Germinal center (tissue), 1 donor: ENCODE results near the gene APELA.
"Not testable (repeated sequence)": the region's sequence is repeated elsewhere in the genome, so short reads cannot be mapped to it uniquely, and the experiment has no call there.

Source experiments
- DNase-seq: peaks from one replicate; pipeline ENCODE4 v3.0.0; 2012; ENCODE audit warnings: mixed read lengths, low spot score

APELA gene

DNA sequence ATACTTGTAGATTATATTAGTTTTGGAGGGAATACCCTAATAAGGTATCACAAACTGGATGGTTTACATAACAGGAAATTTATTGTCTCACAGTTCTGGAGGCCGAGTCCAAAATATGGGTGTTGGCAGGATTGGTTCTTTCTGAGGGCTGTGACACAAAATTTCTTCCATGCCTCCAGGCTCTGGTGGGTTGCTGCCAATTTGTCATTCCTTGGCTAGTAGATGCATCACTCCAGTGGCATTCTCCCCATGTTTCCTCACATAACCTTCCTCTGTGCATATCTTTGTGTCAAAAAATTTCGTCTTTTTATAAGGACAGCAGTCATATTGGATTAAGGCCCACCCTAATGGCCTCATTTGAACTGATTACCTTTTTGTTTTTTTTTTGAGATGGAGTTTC, 49.3 kb downstream of the APELA start:
- DNase-seq = no peak

DNA sequence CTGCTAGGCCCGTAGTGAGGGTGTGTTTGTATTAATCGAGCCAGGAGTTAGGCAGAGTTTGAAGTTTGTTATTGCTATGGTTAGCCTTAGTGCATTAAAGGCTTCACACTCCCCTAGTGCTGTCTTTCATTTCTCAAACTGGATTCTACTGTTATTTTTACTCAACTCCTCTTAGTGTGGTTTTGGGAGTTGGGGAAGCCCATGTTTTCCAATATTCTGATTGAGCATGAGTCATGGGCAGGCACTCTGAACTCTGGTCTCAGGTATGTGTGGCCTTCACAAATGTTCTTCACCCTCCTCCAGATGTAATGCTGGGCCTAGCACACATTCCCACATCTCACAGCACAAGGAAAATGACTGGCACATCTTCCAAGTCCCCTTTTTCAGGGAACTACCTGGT, 50.1 kb downstream of the APELA start:
- DNase-seq = not testable (repeated sequence)

DNA sequence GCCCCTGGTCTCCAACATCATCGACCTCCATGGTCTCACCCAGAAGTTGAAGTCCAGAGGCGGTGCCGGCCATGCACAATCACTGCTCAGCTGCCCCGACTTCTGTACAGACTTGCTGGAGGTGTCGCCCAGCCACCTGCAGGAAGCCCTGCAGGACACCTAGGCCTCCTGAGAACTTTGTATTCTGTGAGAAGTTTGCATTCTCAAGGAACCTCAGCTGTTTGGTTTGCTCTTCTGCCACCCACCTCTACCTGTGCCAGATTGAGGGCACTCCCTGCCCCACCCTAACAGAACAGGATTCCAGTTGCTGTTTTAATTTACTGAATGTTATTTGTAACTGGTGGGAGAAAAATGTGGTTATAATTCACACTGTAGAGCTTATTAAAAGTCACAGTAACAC, 53.7 kb downstream of the APELA start:
- DNase-seq = no peak

DNA sequence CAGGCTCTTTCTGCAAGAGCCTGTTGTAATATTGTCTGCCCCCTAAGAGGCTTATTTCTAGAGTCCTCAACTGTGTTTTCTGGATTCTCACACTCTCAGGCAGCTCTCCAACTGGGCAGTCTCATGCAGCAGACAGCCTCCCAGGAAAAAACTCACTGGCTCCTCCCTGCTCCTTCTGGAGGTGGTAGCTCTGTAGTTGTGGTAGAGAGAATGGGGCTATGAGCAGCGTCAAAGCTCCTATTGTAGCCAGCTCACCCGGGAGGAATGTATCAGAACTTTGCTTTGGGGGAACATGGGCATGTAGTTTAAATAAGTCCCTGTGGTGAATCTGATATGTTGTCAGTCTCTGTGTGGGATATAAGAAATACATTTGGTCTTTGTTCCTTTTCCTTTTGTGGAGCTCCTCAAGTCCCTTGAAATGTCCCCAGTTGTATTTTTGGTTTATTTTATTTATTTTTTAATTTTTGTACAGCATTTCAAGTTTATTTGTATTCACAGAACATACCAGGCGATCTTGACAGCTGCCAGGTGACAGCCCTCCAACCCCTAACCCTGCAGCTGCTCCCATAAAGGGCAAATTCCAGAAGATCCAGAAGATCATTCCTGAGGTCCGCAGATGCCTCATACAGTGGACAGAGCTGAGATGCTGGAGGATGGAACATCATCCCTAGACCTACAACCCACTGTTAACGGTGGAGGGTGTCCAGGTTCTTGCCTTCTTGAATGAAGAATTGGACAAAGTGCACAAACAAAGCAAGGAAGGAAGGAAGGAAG, 54.8 kb downstream of the APELA start:
- DNase-seq = no peak

DNA sequence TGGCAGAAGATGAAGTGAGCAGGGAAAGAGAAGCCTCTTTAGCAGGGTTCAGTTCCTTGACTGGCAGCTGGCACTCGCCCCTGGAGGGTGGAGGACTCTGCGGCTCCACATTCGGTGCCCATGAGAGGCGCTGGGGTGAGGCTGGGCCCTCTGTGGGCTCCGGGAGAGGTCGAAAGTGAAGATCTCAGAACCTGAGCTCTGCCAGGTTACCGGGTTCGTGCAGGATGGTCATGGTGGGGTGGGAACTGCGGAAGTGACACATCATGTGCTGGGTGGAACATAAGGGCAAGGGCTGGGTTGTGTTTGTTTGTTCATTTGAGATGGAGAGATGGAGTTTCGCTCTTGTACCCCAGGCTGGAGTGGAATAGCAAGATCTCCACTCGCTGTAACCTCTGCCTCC, 56.3 kb downstream of the APELA start:
- DNase-seq = no peak

DNA sequence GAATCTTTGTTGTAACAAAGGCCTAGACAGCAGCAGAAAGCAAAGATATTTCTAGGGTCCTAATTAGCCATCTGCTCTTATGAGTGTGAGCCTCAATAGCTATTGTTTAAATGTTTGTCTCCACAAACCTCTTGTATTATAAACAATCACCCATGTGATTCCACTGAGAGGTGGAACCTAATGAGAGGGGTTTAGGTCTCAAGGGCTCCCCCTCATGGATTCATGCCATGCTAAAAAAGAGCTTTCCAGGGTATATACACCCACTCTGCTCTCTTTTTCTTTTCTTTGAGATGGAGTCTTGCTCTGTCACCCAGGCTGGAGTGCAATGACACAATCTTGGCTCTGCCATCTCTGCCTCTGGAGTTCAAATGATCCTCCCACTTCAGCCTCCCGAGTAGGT, 58.4 kb downstream of the APELA start:
- DNase-seq = no peak

DNA sequence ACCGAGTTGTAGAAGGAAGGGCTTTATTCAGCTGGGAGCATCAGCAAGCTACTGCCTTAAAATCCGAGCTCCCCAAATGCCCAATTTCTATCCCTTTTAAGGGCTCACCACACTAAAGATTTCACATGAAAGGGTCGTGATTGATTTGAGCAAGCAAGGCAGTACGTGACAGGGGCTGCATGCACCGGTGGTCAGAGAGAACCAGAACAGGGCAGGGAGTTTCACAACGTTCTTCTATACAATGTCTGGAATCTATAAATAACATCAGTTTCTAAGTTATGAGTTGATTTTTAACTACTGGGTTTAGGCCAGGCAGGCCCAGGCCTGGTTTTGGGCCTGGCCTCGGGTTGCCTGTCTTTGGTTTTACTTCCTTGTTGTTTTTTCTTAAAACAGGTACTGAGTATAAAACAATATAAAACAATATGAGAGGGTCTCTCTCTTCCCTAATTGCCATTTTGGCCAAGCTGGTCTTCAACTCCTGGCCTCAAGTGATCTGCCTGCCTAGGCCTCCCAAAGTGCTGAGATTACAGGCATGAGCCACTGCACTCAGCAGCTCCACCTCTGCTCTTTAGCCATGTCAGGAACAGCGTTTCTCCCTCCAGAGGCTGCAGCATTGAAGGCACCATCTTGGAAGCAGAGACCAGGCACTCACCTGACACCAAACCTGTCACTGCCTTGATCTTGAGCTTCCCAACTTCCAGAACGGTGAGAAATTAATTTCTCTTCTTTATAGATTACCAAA, 59.1 kb downstream of the APELA start:
- DNase-seq = not testable (repeated sequence)

DNA sequence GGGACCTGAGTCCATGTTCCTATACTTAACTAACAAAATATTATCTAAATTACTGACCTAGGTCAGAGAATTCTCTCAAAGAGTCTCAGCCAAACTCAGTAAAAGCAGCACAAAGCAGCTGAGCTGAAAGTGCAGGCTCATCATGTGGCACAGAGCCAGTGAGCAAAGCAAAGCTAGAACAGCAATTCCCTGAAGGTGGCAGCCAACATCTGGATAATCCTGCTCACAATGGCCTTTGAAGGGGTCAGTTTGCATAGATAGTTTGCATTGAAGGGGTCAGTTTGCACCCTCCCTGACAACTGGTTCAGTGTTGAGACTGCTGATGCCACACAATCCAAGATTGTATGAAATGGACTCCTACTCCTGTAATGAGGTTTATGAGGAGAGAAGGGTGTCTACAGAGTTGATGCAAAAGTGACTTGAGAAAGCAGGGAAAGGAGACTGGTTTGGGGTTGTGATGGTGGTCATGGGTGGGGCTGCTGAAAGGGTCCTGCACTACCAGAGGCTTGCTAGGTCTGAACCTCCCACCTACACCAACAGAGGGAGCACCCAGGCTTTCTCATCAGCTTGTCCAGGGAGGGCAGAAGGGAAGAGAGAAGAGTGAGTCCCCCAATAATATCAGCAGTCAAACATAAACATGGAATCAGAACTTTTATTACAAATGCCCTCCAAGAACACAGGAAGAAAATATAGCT, 60.7 kb downstream of the APELA start:
- DNase-seq = no peak

DNA sequence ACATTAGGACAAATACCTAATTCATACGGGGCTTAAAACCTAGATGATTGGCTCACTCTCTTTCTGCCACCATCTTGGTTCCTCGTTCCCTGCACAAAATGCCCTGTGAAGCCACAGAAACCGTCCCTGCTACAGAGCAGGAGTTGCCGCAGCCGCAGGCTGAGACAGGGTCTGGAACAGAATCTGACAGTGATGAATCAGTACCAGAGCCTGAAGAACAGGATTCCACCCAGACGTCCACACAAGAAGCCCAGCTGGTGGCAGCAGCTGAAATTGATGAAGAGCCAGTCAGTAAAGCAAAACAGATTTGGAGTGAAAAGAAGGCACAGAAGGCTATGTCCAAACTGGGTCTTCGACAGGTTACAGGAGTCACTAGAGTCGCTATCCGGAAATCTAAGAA, 66.2 kb downstream of the APELA start:
- DNase-seq = no peak

DNA sequence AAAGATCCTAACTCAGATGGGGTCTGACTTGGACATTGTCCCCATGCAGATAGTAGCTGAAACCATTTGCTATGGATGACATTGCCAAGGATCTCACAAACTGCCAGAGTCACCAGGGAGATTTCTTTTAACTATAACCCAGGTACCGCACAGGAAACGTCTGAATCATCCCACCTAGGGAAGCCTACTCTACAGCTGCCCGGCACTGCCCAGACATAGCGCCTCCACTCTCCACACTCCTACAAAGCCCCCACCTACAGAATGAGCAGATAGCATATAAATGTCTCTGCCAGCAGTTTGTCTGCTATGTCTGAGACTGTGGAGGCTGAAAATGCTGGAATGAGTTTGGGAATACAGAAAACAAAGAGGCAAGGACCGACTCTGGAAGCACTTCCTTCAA, 68.2 kb downstream of the APELA start:
- DNase-seq = no peak

DNA sequence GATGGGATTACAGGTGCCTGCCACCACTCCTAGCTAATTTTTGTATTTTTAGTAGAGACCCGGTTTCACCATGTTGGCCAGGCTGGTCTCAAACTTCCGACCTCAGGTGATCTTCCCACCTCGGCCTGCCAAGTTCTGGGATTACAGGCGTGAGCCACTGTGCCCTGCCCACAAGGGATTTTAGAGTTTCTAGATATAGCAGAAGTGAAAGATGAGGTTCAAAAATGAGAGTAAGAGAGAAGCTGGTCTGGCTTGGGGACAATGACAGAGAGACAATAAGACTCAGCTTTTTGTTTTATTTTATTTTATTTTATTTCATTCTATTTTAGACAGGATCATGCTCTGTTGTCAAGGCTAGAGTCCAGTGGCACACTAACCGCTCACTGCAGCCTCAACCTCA, 69.8 kb downstream of the APELA start:
- no peak for DNase-seq
